HFFc6 (cell line): Measurements from ENCODE around the gene SLC27A5. TPM values are rescaled to one million over a fixed set of nuclear protein-coding genes. Genes with fewer than 3 reads are reported as not detected.

Experiments
- DNase-seq: peaks from one replicate; pipeline ENCODE4 v3.0.0-alpha.2; 2018
- H3K27ac Mint-ChIP-seq: 2 replicates; pipeline ENCODE4 v1.8.0; 2020; ENCODE audit warnings: mild to moderate bottlenecking, mixed read lengths
- H3K27me3 Mint-ChIP-seq: 2 replicates; pipeline ENCODE4 v1.8.0; 2021; ENCODE audit warnings: mild to moderate bottlenecking, moderate library complexity, mixed read lengths; ENCODE audit not compliant: insufficient read depth
- H3K36me3 Mint-ChIP-seq: 2 replicates; pipeline ENCODE4 v1.8.0; 2021; ENCODE audit warnings: low read depth, mixed read lengths
- H3K4me1 Mint-ChIP-seq: 2 replicates; pipeline ENCODE4 v1.8.0; 2020; ENCODE audit warnings: low read depth, mixed read lengths
- H3K4me3 Mint-ChIP-seq: 2 replicates; pipeline ENCODE4 v1.8.0; 2020; ENCODE audit warnings: mild to moderate bottlenecking, moderate library complexity, mixed read lengths
- H3K9me3 Mint-ChIP-seq: 2 replicates; pipeline ENCODE4 v1.8.0; 2020; ENCODE audit warnings: mild to moderate bottlenecking, mixed read lengths
- total RNA-seq, 6 experiments: library from RNA; stranded (reverse); fragmentation: NEBNext Ultra II Directional; extraction: Animal tissue kit (Norgen Biotek cat#: 25700); gene quantifications; 2 replicates in 1 of 6; 3 replicates in 5 of 6; pipeline ENCODE4 v1.2.3, GENCODE V29; 2021
- TF ChIP-seq, protein P1 (sequence below): fragments of 200-600 bp; sonication (generic); IDR thresholded peaks from 2 replicates; pipeline ENCODE4 v1.5.0; 2021; ENCODE audit warnings: antibody characterized with exemption, mild to moderate bottlenecking

The SLC27A5 gene
- total RNA-seq, 6 experiments from 2014 or later = 2.0 to 5.7 (median 2.6) TPM

DNA sequence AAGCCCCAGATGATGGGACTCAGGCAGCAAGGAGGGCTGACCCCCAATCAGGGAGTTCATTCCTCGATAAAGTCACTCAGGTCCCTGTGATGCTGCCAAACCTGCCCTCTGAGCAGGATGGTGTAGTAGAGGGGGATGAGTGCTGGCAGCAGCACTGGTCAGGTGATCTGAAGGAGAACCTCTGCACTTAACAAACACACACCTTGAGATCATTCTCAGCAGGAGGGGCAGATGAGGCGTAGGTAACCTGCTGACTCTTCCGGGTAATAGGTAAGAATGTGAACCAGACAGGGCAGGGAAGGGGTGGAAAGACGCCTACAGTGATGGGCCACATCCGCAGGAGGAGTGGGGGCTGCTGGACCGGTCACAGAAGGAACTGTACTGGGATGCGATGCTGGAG, 32.5 kb downstream of the SLC27A5 start:
- no peaks in the 10 kb centered on the region for H3K9me3 Mint-ChIP-seq
- peaks cover 3% of the 10 kb centered on the region for H3K27me3 Mint-ChIP-seq
- TF ChIP-seq, protein P1, sequence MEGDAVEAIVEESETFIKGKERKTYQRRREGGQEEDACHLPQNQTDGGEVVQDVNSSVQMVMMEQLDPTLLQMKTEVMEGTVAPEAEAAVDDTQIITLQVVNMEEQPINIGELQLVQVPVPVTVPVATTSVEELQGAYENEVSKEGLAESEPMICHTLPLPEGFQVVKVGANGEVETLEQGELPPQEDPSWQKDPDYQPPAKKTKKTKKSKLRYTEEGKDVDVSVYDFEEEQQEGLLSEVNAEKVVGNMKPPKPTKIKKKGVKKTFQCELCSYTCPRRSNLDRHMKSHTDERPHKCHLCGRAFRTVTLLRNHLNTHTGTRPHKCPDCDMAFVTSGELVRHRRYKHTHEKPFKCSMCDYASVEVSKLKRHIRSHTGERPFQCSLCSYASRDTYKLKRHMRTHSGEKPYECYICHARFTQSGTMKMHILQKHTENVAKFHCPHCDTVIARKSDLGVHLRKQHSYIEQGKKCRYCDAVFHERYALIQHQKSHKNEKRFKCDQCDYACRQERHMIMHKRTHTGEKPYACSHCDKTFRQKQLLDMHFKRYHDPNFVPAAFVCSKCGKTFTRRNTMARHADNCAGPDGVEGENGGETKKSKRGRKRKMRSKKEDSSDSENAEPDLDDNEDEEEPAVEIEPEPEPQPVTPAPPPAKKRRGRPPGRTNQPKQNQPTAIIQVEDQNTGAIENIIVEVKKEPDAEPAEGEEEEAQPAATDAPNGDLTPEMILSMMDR = no peak
- peaks cover 20% of the 10 kb centered on the region for H3K4me1 Mint-ChIP-seq
- H3K4me3 Mint-ChIP-seq = no peak overlapping the region
- no peak for DNase-seq
- H3K27ac Mint-ChIP-seq = no peak overlapping the region
- no peaks in the 10 kb centered on the region; the same call in 1 of the 2 replicates for H3K36me3 Mint-ChIP-seq

DNA sequence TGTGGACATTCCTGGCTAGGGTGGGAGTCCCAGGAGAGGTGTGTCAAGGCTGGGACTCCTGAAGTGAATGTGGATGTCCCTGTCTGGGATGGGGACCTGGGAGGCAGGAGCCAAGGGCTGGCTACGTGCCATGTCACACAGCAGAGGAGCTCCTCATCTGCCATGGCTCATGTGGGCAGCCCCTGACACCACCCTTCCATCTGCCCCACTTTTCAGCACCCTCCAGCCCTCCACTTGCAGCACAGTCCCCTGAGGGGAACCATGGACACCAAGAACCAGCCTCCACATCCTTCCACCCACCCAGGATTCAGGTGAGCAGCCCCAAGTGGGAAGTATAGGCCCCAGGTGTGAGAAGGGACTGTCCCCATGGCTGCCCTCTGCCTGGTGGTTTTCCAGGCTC, 33.9 kb downstream of the SLC27A5 start:
- no peak overlapping the region for H3K4me3 Mint-ChIP-seq
- H3K27ac Mint-ChIP-seq = no peak overlapping the region
- H3K9me3 Mint-ChIP-seq = no peaks in the 10 kb centered on the region
- TF ChIP-seq, protein P1 = no peak
- DNase-seq = no peak
- no peaks in the 10 kb centered on the region; the same call in 1 of the 2 replicates for H3K36me3 Mint-ChIP-seq
- H3K27me3 Mint-ChIP-seq = peaks cover 3% of the 10 kb centered on the region
- peaks cover 28% of the 10 kb centered on the region for H3K4me1 Mint-ChIP-seq

DNA sequence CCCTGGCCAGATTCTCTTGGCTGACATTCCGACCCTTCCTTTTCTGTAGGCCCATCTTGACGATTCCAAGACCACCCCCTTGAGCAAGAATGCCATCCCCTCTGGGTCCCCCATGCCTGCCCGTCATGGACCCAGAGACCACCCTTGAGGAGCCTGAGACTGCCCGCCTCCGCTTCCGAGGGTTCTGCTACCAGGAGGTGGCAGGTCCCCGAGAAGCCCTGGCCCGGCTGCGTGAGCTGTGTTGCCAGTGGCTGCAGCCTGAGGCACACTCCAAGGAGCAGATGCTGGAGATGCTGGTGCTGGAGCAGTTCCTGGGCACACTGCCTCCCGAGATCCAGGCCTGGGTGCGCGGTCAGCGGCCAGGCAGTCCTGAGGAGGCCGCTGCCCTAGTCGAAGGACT, 34.7 kb downstream of the SLC27A5 start:
- no peak for DNase-seq
- TF ChIP-seq, protein P1 = no peak
- Mint-ChIP-seq H3K4me1 (peaks cover 28% of the 10 kb centered on the region), H3K27me3 (peaks cover 3% of the 10 kb centered on the region; the same call in 1 of the 2 replicates), H3K4me3 (peak overlapping the region; percentile 93), H3K36me3 (no peaks in the 10 kb centered on the region; the same call in none of the 2 replicates), H3K27ac (peak overlapping the region; percentile 96), H3K9me3 (no peaks in the 10 kb centered on the region)

DNA sequence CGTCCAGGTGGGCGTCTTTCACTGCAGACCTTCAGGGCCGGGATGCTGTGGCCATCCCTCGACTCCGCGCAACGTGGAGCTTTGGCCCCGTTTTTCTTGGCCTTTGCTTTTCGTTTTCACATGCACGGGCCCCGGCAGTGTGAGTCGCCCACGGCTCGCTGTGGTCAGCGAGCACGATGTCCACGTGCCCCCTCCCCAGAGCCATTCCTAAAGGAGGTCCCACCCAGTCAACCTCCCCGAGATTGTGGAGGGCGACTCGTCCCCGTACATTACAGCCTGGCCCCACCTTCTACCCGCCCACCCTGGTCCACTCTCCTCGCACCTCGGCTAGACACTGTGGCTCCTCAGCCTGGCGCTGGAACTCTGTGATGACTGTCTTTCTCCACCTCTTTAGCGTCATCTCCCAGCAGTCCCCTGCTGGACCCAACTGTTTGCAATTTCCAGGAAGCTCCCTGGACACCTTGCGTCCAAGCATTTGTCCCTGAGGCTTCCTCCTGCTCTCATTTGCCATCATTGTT, 35.2 kb downstream of the SLC27A5 start:
- Mint-ChIP-seq H3K4me3 (peak overlapping the region; percentile 93), H3K27me3 (peaks cover 3% of the 10 kb centered on the region; the same call in 1 of the 2 replicates), H3K9me3 (no peaks in the 10 kb centered on the region), H3K36me3 (no peaks in the 10 kb centered on the region; the same call in none of the 2 replicates), H3K27ac (peak overlapping the region; percentile 96), H3K4me1 (peaks cover 28% of the 10 kb centered on the region)
- peak; percentile 30 for DNase-seq
- TF ChIP-seq, protein P1 = no peak

DNA sequence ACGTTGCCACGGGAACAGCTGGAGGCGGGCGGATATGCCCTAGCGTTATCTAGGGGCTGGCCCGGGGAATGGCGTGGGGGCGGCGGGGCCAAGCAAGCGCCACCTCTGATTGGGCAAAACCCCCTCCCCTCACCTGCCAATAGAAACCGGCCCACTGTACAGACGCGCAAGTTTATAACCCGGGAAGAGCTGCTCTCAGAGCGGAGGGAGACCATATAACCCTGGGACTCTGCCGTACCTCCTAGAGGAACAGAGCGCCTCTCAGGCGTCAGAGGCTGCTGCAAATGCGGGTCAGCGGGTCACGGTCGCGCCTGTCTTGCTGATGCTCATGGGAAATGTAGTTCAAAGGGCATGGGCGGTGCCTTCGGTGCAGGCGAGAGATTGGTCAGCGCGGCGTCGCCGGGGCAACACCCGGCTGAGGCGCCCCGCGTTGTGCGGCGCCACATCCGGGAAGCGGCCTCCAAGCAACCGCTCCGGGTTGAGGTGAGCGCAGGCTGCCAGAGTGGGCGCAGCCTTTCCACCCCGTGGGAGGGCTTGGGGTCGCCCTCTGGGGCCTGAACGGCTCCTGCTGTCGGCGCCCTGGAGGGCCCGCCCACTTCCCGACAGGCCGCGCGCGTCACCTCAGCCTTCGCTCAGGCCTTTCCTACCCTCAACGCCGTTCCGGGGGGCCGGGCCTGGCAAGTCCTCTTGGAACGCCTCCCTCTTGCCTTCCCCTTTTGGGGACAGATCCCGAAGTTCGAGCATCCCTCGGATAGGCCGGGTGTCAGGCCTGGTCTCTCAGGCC, 35.9 kb downstream of the SLC27A5 start, which contains the start of gene ZNF446:
Gene ZNF446, plus strand, starts transcription at position 639 of the 784 bp plus-strand sequence. CDS start 867 bp downstream, outside the sequence.
- peak within 1 kb of the TSS; percentile 93 for H3K4me3 Mint-ChIP-seq
- no peaks in the 10 kb centered on the region; the same call in none of the 2 replicates for H3K36me3 Mint-ChIP-seq
- peaks cover 28% of the 10 kb centered on the region for H3K4me1 Mint-ChIP-seq
- peak; percentile 97 for DNase-seq
- TF ChIP-seq, protein P1 = no peak
- peaks cover 3% of the 10 kb centered on the region; the same call in 1 of the 2 replicates for H3K27me3 Mint-ChIP-seq
- peak within 1 kb of the TSS; percentile 96 for H3K27ac Mint-ChIP-seq
- H3K9me3 Mint-ChIP-seq = no peaks in the 10 kb centered on the region
